Panc1 (cell line): ENCODE data around the gene ILDR2. TPM values are rescaled to one million over a fixed set of nuclear protein-coding genes. Genes with fewer than 3 reads are reported as not detected.

ENCODE experiments used
- ATAC-seq: fragments of 200-7000 bp; cut with Tn5 transposase; 2 replicates; pipeline ENCODE4 v1.9.1; 2020; ENCODE audit warnings: mild to moderate bottlenecking, moderate library complexity
- BruUV-seq: library from RNA; stranded (reverse); fragments of 400-500 nt; replicated peaks from 2 replicates; lab custom pipeline; 2021; lab: Mats Ljungman, UMichigan
- CTCF ChIA-PET: fragments of 300-600 bp; sonication (Branson Sonifier 250); formaldehyde crosslinking; loops from one replicate; lab custom pipeline; 2022; ENCODE audit warnings: antibody characterized with exemption; lab: Charles Lee
- POLR2A ChIA-PET: fragments of 300-600 bp; sonication (Branson Sonifier 250); formaldehyde crosslinking; loops from one replicate; lab custom pipeline; 2022; ENCODE audit warnings: antibody characterized with exemption; lab: Charles Lee
- DNase-seq: peaks from one replicate; pipeline ENCODE4 v3.0.0-alpha.2; 2010; ENCODE audit warnings: low read depth, low spot score
- H3K27ac ChIP-seq: 2 replicates; pipeline ENCODE4 v1.5.1; 2011; ENCODE audit warnings: mild to moderate bottlenecking, low read length, inconsistent platforms
- H3K27me3 ChIP-seq: fragments of 200-500 bp; sonication (Bioruptor generic); 2 replicates; pipeline ENCODE4 v1.6.0; 2014; ENCODE audit warnings: low read length, inconsistent platforms; ENCODE audit not compliant: control insufficient read depth, insufficient read depth
- H3K36me3 ChIP-seq: fragments of 200-500 bp; sonication (Bioruptor generic); 2 replicates; pipeline ENCODE4 v1.5.1; 2014; ENCODE audit warnings: inconsistent platforms, mild to moderate bottlenecking, low read length, moderate library complexity; ENCODE audit not compliant: control insufficient read depth, insufficient read depth
- H3K4me1 ChIP-seq: 2 replicates; pipeline ENCODE4 v1.5.1; 2011; ENCODE audit warnings: inconsistent platforms, mild to moderate bottlenecking, low read length, moderate library complexity; ENCODE audit not compliant: control insufficient read depth, insufficient read depth
- H3K4me3 ChIP-seq, 2 experiments: 2 replicates each; pipeline ENCODE4 v1.5.1; 2011 to 2012; ENCODE audit warnings: low read depth in 2 of 2, low read length in 2 of 2, mild to moderate bottlenecking in 2 of 2, inconsistent platforms in 1 of 2, moderate library complexity in 1 of 2
- H3K9me3 ChIP-seq: fragments of 200-500 bp; sonication (Bioruptor generic); 2 replicates; pipeline ENCODE4 v1.5.1; 2014; ENCODE audit warnings: low read depth, mild to moderate bottlenecking, inconsistent platforms, low read length, moderate library complexity; ENCODE audit not compliant: control insufficient read depth, insufficient read depth
- CTCF ChIP-seq: fragments of 450-650 bp; IDR thresholded peaks from 2 replicates; pipeline ENCODE4 v1.5.1; 2017; ENCODE audit warnings: mild to moderate bottlenecking
- POLR2AphosphoS5 ChIP-seq: IDR thresholded peaks from 2 replicates; pipeline ENCODE4 v1.6.1; 2012; ENCODE audit warnings: mild to moderate bottlenecking, low read depth, low read length, moderate library complexity
- SIN3A ChIP-seq: IDR thresholded peaks from 2 replicates; pipeline ENCODE4 v1.6.1; 2012; ENCODE audit warnings: low read depth, mild to moderate bottlenecking, low read length, moderate library complexity, borderline replicate concordance; ENCODE audit not compliant: insufficient read depth
- TCF7L2 ChIP-seq: IDR thresholded peaks from 2 replicates; pipeline ENCODE4 v1.6.1; 2011; ENCODE audit warnings: mild to moderate bottlenecking, low read depth, low read length, inconsistent platforms
- in situ Hi-C: cut with HindIII; loops from 2 replicates; pipeline ENCODE4 v1.10.0; 2016; ENCODE audit warnings: low sequenced_read_pairs, low pct_unique_long_range_greater_than_20kb
- intact Hi-C: fragments of 100-400 bp; cut with micrococcal nuclease; formaldehyde crosslinking; loops from one replicate; pipeline ENCODE4 v1.10.0; 2022; ENCODE audit not compliant: unreplicated experiment
- total RNA-seq: library from RNA; stranded (reverse); gene quantifications from one replicate; pipeline ENCODE4 v1.2.1, GENCODE V29; 2021; ENCODE audit not compliant: unreplicated experiment
- TF ChIP-seq, protein P1 (sequence below), 2 experiments: IDR thresholded peaks; 2 replicates each; pipeline ENCODE4 v1.6.1; 2011 to 2012; ENCODE audit warnings: low read depth in 2 of 2, control low read depth in 1 of 2, low read length in 1 of 2, mild to moderate bottlenecking in 1 of 2, moderate library complexity in 1 of 2; ENCODE audit not compliant: insufficient read depth in 1 of 2

Gene ILDR2
- total RNA-seq, 1 experiment from 2014 or later: 0.08 TPM

DNA sequence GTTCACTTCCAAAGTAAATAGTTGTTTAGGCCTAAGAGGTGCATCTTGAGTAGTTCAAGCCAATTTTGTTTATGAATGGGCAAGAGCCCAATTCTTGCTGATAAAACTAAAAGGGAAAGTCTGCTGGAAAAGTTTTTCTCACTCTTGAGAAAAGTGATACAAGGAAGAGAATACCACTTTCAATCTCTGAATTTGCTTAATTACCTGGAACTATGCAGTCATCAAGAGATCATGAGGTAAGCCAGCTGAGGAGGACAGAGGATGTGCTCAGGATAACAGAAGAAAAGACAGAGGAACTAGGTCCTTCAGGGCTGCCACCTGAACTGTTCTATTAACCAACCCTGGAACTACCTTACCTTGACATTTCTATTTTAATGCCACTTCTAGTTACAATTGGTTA lies 42.2 kb downstream of the ILDR2 start:
- intact Hi-C loops (no loop called here), in situ Hi-C loops (no loop called here)
- no peak for ATAC-seq
- BruUV-seq: no TSS peak
- no peaks in the 10 kb centered on the region for H3K4me1 ChIP-seq
- ChIA-PET CTCF (no interaction called here), POLR2A (no interaction called here)
- H3K4me3 ChIP-seq: no peak overlapping the region
- H3K27ac ChIP-seq: no peak overlapping the region
- DNase-seq: no peak
- no peaks in the 10 kb centered on the region for H3K36me3 ChIP-seq
- peaks cover 18% of the 10 kb centered on the region for H3K27me3 ChIP-seq
- H3K9me3 ChIP-seq: no peaks in the 10 kb centered on the region
- TF ChIP-seq, protein P1, sequence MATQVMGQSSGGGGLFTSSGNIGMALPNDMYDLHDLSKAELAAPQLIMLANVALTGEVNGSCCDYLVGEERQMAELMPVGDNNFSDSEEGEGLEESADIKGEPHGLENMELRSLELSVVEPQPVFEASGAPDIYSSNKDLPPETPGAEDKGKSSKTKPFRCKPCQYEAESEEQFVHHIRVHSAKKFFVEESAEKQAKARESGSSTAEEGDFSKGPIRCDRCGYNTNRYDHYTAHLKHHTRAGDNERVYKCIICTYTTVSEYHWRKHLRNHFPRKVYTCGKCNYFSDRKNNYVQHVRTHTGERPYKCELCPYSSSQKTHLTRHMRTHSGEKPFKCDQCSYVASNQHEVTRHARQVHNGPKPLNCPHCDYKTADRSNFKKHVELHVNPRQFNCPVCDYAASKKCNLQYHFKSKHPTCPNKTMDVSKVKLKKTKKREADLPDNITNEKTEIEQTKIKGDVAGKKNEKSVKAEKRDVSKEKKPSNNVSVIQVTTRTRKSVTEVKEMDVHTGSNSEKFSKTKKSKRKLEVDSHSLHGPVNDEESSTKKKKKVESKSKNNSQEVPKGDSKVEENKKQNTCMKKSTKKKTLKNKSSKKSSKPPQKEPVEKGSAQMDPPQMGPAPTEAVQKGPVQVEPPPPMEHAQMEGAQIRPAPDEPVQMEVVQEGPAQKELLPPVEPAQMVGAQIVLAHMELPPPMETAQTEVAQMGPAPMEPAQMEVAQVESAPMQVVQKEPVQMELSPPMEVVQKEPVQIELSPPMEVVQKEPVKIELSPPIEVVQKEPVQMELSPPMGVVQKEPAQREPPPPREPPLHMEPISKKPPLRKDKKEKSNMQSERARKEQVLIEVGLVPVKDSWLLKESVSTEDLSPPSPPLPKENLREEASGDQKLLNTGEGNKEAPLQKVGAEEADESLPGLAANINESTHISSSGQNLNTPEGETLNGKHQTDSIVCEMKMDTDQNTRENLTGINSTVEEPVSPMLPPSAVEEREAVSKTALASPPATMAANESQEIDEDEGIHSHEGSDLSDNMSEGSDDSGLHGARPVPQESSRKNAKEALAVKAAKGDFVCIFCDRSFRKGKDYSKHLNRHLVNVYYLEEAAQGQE (IDR thresholded peaks at IDR 0.05; ENCODE audit: insufficient read depth in 1 of 2, low read depth in 2 of 2, low read length in 1 of 2): no peak
- TF ChIP-seq CTCF (no peak), SIN3A (no peak), POLR2AphosphoS5 (no peak), TCF7L2 (no peak)

GRCh38 chr1:166929911-166930310 lies 45.4 kb downstream of the ILDR2 start:
- intact Hi-C loops: no loop called here
- no peaks in the 10 kb centered on the region for H3K4me1 ChIP-seq
- CTCF ChIA-PET: no interaction called here
- H3K27ac ChIP-seq: no peak overlapping the region
- ATAC-seq: no peak
- POLR2A ChIA-PET: no interaction called here
- no peaks in the 10 kb centered on the region for H3K36me3 ChIP-seq
- H3K4me3 ChIP-seq: no peak overlapping the region
- peaks cover 17% of the 10 kb centered on the region for H3K27me3 ChIP-seq
- TF ChIP-seq TCF7L2 (no peak), POLR2AphosphoS5 (no peak), SIN3A (no peak), CTCF (no peak)
- TF ChIP-seq, protein P1 (IDR thresholded peaks at IDR 0.05; ENCODE audit: insufficient read depth in 1 of 2, low read depth in 2 of 2, low read length in 1 of 2): no peak
- no peak for DNase-seq
- H3K9me3 ChIP-seq: no peaks in the 10 kb centered on the region
- no TSS peak for BruUV-seq
- in situ Hi-C loops: no loop called here
